ENCODE data around the gene MATN4. TPM values are rescaled to one million over a fixed set of nuclear protein-coding genes. Genes with fewer than 3 reads are reported as not detected.

The MATN4 gene
- total and polyA plus RNA-seq, 12 donors, result 0.06 to 0.37 (median 0.16) TPM; not detected in 8

DNA sequence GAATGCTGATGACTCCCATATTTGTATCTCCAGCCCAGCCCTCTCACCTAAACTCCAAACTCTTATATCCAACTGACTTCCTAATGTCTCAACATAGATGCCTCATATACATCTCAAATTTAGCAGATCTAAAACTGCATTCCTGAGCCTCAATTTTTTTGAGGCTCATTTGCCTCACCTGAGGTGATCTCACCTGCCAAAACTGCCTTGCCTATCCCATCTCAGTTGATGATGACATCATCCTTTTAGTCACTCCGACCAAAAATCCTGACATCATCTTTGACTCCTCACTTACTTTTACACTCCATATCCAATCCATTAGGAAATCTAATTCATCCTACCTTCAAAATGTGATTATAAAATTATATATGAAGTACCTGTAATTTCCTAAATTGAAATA, 28.1 kb downstream of the MATN4 start:
- Histone ChIP-seq H3K4me3 (no peak overlapping the region), H3K27ac (no peak overlapping the region), H3K9me3 (replicated peaks in 1 of 3) (no peaks in the 10 kb centered on the region), H3K27me3 (peaks cover 9% of the 10 kb centered on the region), H3K4me1 (replicated peaks in 1 of 2) (no peaks in the 10 kb centered on the region), H3K36me3 (replicated peaks in 1 of 2) (no peaks in the 10 kb centered on the region)
- TF ChIP-seq POLR2A (IDR thresholded peaks at IDR 0.05), result no peak
- TF ChIP-seq, protein P1, sequence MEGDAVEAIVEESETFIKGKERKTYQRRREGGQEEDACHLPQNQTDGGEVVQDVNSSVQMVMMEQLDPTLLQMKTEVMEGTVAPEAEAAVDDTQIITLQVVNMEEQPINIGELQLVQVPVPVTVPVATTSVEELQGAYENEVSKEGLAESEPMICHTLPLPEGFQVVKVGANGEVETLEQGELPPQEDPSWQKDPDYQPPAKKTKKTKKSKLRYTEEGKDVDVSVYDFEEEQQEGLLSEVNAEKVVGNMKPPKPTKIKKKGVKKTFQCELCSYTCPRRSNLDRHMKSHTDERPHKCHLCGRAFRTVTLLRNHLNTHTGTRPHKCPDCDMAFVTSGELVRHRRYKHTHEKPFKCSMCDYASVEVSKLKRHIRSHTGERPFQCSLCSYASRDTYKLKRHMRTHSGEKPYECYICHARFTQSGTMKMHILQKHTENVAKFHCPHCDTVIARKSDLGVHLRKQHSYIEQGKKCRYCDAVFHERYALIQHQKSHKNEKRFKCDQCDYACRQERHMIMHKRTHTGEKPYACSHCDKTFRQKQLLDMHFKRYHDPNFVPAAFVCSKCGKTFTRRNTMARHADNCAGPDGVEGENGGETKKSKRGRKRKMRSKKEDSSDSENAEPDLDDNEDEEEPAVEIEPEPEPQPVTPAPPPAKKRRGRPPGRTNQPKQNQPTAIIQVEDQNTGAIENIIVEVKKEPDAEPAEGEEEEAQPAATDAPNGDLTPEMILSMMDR (IDR thresholded peaks at IDR 0.05), result no peak
- DNase-seq, result no peak
- 65 to 83% (median 71%) methylated on average over 1 of the region's 1 CpG for WGBS, 4 donors
- intact Hi-C loops (cut with DNase I), result loop anchor here in 1 of 2 donors (10.0 kb wide), 1 partner anchor 175 kb away; the partner anchor contains the start of gene KCNS1

DNA sequence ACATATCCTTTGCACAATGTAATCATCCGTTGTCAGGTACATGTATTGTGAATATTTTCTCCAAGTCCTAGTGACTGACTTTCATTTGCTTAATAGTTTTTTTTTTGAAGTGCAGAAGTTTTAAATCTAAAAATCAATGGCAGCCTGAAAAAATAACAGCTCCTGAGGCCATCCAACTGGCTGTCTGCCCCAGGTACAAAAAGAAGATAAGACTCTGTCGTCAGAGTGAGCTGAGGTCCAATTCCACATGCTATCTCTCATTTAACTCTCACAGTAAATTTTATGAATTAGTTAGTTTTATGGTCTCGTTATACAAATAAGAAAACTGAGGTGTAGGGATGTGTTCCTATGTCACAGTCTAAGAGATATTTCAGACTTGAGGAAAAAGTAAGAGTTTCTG, 32.8 kb downstream of the MATN4 start:
- peak in 1 of 7 donors; percentile 49 for DNase-seq
- H3K36me3 ChIP-seq (replicated peaks in 1 of 2), result no peaks in the 10 kb centered on the region
- H3K27me3 ChIP-seq, result peaks cover 24% of the 10 kb centered on the region
- H3K27ac ChIP-seq, result no peak overlapping the region
- no peak overlapping the region for H3K4me3 ChIP-seq
- intact Hi-C loops (cut with DNase I), result no loop called here
- H3K4me1 ChIP-seq (replicated peaks in 1 of 2), result peaks cover 0 to 7% of the 10 kb centered on the region in 2 donors
- H3K9me3 ChIP-seq (replicated peaks in 1 of 3), result no peaks in the 10 kb centered on the region
- TF ChIP-seq, protein P1 (IDR thresholded peaks at IDR 0.05), result no peak
- no peak for TF ChIP-seq POLR2A (IDR thresholded peaks at IDR 0.05)
- 47 to 58% (median 54%) methylated on average over 3 of the region's 3 CpGs for WGBS, 4 donors

DNA sequence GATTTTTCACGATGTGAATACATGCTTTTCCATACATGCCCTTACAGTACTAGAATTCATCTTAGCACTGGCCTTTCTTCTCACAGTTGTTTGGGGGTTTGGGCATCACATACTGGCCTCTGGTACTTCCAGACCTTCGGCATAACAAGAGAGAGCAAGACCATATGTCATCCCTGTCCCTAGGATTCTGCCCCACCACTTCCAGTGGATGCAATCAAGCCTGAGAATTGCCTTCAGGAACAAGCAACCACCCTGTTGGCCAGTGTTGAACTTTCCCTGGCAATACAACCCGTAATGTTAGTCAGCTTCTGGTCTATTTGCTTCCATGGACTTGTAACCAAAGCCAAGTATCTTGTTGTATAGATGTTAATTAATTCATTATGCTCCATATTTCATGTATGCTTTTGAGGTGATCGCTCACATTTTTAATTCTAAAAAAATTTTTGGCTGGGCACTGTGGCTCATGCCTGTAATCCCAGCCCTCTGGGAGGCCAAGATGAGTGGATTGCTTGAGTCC, 38.3 kb downstream of the MATN4 start:
- Histone ChIP-seq H3K4me3 (no peak overlapping the region), H3K27ac (no peak overlapping the region), H3K27me3 (peaks cover 27% of the 10 kb centered on the region), H3K36me3 (replicated peaks in 1 of 2) (no peaks in the 10 kb centered on the region), H3K4me1 (replicated peaks in 1 of 2) (peaks cover 0 to 7% of the 10 kb centered on the region in 2 donors), H3K9me3 (replicated peaks in 1 of 3) (no peaks in the 10 kb centered on the region)
- intact Hi-C loops (cut with DNase I), result no loop called here
- TF ChIP-seq, protein P1 (IDR thresholded peaks at IDR 0.05), result no peak
- no peak for TF ChIP-seq POLR2A (IDR thresholded peaks at IDR 0.05)
- no peak for DNase-seq
- 80 to 86% (median 82%) methylated on average over 4 of the region's 4 CpGs for WGBS, 4 donors

DNA sequence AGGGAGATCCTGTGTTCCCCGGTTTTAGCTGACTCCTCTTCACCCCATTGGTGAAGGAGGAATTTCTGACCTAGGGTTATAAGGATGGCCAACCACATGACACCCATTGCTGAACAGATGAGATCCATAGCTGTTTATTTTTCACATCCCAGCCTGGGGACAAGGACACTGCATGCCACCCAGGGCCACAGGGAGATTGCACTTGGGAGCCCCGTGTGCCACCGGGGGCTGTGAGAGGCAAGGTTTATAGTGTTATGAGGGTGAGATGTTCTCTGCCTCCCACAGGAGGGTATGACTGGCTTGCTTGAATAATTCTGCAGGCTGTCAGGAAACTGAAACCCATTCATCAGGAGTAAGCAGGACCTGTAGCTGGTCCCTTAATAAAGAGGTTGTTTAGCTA, 39.0 kb downstream of the MATN4 start:
- H3K36me3 ChIP-seq (replicated peaks in 1 of 2), result no peaks in the 10 kb centered on the region
- no peaks in the 10 kb centered on the region for H3K9me3 ChIP-seq (replicated peaks in 1 of 3)
- peaks cover 27% of the 10 kb centered on the region for H3K27me3 ChIP-seq
- 57 to 75% (median 67%) methylated on average over 3 of the region's 3 CpGs for WGBS, 4 donors
- no peak for TF ChIP-seq POLR2A (IDR thresholded peaks at IDR 0.05)
- TF ChIP-seq, protein P1 (IDR thresholded peaks at IDR 0.05), result no peak
- no peak for DNase-seq
- intact Hi-C loops (cut with DNase I), result no loop called here
- H3K4me1 ChIP-seq (replicated peaks in 1 of 2), result peaks cover 0 to 2% of the 10 kb centered on the region in 2 donors
- no peak overlapping the region for H3K27ac ChIP-seq
- H3K4me3 ChIP-seq, result no peak overlapping the region

Measured in adrenal gland (tissue), 12 donors.